ENCODE results near the gene MACROD1. TPM values are rescaled to one million over a fixed set of nuclear protein-coding genes. Genes with fewer than 3 reads are reported as not detected.
A peak's percentile ranks its signal among the peaks of the same experiment; 100 is the strongest.

The MACROD1 gene
- total RNA-seq, 1 donor from 2014 or later: 20.2 TPM

DNA sequence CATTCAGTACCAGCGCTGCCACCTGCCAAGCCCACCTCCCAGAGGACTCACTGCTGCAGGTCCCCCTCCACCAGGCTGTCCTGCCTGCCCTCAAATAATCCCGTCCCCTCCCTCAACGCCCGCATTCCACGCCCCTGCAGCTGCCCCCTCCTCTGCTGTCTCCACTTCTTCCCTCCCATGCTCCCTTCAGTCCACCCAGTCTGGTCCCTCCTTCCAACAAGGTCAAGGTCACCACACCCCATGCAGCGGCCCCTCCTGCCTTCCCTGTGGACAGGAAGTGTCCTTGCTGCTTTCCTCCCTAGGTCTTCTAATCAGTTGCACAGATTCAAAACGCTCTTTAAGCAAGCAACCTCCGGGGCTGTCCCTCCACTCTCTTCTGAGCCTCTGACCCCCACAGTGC, 12.1 kb downstream of the MACROD1 start:
- Mint-ChIP-seq H3K27me3 (ENCODE audit: insufficient read depth) (no peaks in the 10 kb centered on the region), H3K4me3 (no peak overlapping the region), H3K4me1 (ENCODE audit: low read depth) (no peaks in the 10 kb centered on the region), H3K9me3 (no peaks in the 10 kb centered on the region), H3K36me3 (ENCODE audit: low read depth) (no peaks in the 10 kb centered on the region), H3K27ac (no peak overlapping the region)
- no peak for DNase-seq (ENCODE audit: low spot score)
- intact Hi-C loops (cut with micrococcal nuclease): loop anchor here (1.0 kb wide), 3 partner anchors 31 to 316 kb away; no protein-coding TSS in a partner anchor

DNA sequence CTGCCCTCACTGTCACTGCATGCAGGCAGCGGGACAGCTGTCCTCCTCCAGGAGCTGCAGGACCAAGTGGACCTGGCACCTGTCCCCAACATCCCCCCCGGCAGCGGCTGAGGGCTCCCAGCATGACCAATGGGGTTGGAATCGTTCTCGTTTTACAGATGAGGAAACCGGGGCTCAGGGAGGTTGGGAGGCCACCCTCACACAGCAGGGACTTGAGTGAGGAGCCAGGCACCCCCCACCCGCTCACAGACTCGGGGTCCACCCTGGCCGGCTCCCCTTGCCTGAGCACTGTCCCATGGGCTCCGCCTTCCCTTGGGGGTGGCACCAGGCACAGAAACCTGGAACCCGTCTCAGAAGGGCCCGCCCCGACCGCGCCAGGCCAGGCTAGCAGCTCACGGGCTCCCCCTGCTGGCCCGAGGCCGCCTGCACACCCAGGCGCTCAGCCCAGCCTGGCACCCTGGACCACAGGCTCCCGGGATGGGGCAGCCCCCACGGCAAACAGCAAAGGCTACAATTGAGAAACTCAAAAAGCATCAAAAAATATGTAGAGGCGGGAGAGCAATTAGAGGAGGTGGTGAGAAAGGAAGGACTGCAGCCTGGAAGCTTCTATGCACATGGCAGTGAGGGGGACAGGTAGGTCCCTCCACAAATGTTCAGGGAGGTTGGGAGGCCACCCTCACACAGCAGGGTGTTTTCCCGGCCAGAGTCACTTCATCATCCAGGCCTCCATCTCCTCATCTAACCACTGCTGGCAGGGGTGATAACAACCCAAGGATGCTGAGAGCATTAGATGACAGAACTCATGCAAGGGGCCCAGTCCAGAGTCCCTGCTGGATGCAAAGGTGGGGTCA, 12.8 kb downstream of the MACROD1 start:
- Mint-ChIP-seq H3K27ac (no peak overlapping the region), H3K27me3 (ENCODE audit: insufficient read depth) (no peaks in the 10 kb centered on the region), H3K9me3 (no peaks in the 10 kb centered on the region), H3K4me1 (ENCODE audit: low read depth) (no peaks in the 10 kb centered on the region), H3K4me3 (no peak overlapping the region), H3K36me3 (ENCODE audit: low read depth) (no peaks in the 10 kb centered on the region)
- peak; percentile 72 for DNase-seq (ENCODE audit: low spot score)
- intact Hi-C loops (cut with micrococcal nuclease): loop anchor here (1.0 kb wide), 3 partner anchors 32 to 315 kb away; no protein-coding TSS in a partner anchor

DNA sequence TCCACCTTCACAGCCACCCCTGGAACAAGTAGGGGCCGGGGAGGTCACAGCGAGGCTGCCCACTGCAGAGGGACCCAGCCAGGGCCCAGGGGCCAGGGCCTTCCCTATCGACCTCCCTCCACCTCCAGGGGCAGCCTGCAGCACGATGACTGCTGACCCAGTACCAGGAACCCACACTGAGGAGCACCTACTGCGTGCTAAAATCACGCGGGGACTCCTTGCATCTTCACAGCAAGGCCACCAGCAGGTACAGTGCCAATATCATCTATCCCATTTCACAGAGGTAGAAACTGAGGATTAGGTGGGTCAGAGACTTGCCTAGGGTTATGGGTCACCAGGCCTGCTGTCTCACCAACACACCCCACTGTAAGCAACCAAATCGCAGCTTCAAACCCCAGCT, 14.6 kb downstream of the MACROD1 start:
- H3K36me3 Mint-ChIP-seq (ENCODE audit: low read depth): no peaks in the 10 kb centered on the region
- intact Hi-C loops (cut with micrococcal nuclease): no loop called here
- no peaks in the 10 kb centered on the region for H3K9me3 Mint-ChIP-seq
- no peak for DNase-seq (ENCODE audit: low spot score)
- no peak overlapping the region for H3K27ac Mint-ChIP-seq
- no peaks in the 10 kb centered on the region for H3K27me3 Mint-ChIP-seq (ENCODE audit: insufficient read depth)
- H3K4me1 Mint-ChIP-seq (ENCODE audit: low read depth): no peaks in the 10 kb centered on the region
- H3K4me3 Mint-ChIP-seq: no peak overlapping the region

DNA sequence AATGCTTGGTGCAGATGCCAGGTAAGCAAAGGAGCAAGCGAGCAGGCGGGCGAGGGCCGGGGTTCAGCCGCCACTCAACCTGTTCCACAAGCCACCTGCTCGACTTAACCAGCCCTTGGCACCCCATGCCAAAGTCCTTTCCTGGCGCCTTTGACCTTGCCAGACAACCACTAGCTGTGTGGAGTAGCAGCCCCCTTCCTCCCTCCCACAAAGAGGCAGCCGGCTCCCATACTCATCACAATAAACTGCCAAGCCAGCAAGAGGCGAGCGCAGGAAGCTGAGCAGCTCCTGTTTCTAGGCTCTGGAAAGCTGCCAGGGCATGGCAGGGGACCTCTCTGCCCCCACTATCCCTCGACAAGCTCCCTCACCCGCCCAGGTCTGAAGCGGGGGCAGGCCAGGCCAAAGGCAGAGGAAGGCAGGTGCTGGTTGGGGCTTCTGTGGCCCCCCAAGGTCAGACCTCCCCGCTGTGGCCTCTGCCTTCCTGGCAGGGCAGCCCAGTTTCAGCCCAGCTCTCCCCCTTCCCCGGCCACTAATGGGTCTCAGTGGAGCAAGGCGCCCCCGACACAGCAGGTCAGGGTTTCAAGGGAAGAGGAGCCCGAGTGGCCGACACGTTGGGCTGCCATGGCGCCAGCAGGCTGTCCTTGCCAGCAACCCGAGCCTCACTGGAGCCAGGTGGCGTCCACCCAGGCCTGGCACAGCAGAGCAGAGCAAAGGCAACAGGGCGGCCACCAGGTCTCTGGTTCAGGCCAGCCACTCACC, 15.3 kb downstream of the MACROD1 start:
- Mint-ChIP-seq H3K36me3 (ENCODE audit: low read depth) (no peaks in the 10 kb centered on the region), H3K4me1 (ENCODE audit: low read depth) (no peaks in the 10 kb centered on the region), H3K4me3 (no peak overlapping the region), H3K9me3 (no peaks in the 10 kb centered on the region), H3K27me3 (ENCODE audit: insufficient read depth) (no peaks in the 10 kb centered on the region), H3K27ac (no peak overlapping the region)
- DNase-seq (ENCODE audit: low spot score): no peak
- intact Hi-C loops (cut with micrococcal nuclease): no loop called here

DNA sequence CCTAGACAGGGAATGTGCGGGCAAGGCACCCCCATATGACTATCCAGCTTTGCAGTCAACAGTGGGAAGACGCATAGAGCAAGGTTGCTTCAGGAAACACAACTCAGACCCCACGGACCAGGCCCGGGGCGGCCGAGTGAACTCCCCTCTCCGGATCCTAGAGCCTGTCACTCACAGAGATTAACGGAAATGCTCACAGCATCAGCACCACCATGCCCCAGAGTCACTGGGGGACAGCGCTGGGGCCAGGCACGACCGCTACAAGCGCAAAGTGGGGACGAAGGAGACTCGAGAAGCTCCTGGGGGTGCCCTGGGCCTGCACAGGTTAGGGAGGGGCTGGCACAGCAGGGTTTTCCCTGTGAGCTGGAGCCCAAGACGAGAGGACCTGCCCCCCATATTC, 15.9 kb downstream of the MACROD1 start:
- DNase-seq (ENCODE audit: low spot score): no peak
- no peak overlapping the region for H3K27ac Mint-ChIP-seq
- H3K36me3 Mint-ChIP-seq (ENCODE audit: low read depth): no peaks in the 10 kb centered on the region
- no peaks in the 10 kb centered on the region for H3K4me1 Mint-ChIP-seq (ENCODE audit: low read depth)
- peaks cover 1% of the 10 kb centered on the region for H3K27me3 Mint-ChIP-seq (ENCODE audit: insufficient read depth)
- intact Hi-C loops (cut with micrococcal nuclease): no loop called here
- H3K4me3 Mint-ChIP-seq: no peak overlapping the region
- no peaks in the 10 kb centered on the region for H3K9me3 Mint-ChIP-seq

DNA sequence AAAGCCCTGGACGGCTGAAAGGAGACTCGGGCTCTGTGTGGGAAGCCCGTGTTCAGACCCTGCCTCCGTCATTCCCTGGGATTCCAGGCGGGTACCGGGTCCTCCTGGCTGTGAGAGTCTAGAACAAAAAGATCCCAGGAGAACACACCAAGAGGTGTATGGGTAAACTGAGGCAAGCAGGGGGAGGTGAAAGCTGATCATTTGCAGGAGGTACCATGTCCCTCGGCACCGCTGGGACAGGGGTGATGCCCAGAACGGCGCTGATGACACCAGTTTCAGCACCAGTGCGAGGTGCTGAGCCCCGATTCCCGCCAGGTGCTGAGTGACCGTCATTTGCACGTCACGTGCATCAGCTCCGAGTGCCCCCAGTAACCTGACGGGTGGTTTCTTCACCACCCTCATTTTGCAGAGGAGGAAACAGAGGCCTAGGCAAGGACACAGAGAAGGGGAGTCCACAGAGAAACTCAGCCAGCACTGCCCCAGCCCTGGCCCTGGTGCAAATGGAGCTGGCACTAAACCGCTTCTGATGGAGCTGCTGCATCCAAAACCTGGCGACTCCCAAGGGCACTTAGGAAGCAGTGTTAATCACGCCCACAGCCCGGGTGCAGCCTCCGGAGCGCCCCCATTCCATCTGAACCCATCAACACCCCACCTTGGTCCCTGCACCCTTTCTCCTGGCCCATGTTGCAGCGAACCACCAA, 16.8 kb downstream of the MACROD1 start:
- Mint-ChIP-seq H3K27ac (no peak overlapping the region), H3K4me1 (ENCODE audit: low read depth) (peaks cover 3% of the 10 kb centered on the region), H3K27me3 (ENCODE audit: insufficient read depth) (peaks cover 1% of the 10 kb centered on the region), H3K9me3 (no peaks in the 10 kb centered on the region), H3K4me3 (no peak overlapping the region), H3K36me3 (ENCODE audit: low read depth) (no peaks in the 10 kb centered on the region)
- intact Hi-C loops (cut with micrococcal nuclease): loop anchor here (1.0 kb wide), 3 partner anchors 149 to 381 kb away; partner anchors contain the start of gene ZFTA
- DNase-seq (ENCODE audit: low spot score): no peak

DNA sequence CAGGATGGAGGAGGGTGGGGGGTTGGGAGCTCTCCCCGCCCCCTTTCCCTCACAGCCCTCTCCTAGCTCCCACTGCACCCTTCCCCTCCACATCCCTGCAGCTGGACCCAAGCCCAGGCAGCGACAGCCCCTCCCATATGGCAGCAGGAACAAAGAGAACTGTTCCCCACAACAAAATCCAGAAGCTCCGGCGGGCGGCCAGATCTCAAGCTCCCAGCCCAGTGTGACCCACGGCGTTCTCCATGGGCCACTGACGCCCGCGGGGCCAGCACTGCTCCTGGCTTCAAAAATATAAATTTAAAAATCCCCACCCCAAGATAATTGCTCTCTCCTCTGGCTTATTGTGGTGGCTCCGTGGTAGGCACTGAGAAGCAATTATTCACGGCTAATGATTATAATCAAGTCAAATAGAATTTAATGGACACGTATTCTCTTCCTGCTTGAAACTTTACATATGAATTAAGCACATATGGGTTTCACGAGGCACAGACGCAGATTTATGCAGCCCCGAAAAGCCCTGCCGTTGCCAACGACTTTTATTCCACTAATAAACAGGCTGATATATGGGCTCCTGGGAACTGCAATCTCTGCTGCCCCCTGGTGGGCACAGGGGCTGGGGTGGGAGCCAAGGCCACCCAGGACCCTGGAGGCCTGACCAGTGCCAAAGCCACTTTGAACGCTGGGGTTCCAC, 17.5 kb downstream of the MACROD1 start:
- Mint-ChIP-seq H3K4me1 (ENCODE audit: low read depth) (peaks cover 9% of the 10 kb centered on the region), H3K4me3 (no peak overlapping the region), H3K9me3 (no peaks in the 10 kb centered on the region), H3K36me3 (ENCODE audit: low read depth) (no peaks in the 10 kb centered on the region), H3K27me3 (ENCODE audit: insufficient read depth) (peaks cover 1% of the 10 kb centered on the region), H3K27ac (no peak overlapping the region)
- peak; percentile 49 for DNase-seq (ENCODE audit: low spot score)
- intact Hi-C loops (cut with micrococcal nuclease): loop anchor here (1.0 kb wide), 3 partner anchors 148 to 380 kb away; partner anchors contain the start of gene ZFTA

DNA sequence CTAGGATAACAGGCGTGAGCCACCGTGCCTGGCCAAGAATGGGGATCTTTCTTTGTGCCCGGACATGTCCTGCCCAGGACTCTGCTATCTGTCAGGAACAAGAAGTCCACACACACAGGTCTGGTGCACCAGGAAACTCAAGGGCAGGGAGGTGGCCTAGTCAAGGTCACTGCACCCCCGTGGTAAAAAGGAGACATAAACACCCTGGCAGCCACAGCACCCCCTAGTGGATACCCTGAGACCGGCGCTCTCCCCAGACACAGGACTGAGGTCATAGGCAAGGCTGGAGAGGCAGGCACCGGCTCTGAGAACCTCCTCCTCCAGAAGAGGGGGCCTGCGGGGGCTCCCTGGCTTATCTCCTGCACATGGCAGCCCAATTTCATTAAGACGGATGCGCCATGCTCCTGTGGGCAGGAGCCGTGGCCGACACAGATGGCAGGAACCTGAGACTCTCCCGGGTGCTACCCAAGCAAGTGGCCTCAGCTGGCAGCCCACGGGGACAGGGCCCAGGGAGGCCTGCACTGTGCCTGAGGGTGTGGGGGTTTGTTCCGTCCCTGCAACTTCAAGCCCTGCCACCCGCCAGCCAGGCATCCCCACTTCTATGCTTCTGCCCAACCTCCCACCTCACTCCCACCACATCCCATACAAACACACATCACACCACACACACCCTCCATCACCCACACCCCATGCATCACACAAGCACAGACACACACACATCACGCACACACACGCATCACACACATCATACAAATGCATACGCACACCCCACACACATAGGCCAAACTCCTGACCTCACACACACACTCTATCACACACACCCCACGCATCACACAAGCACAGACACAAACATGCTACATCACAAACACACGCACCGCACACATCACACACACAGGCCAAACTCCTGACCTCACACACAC, 19.6 kb downstream of the MACROD1 start:
- intact Hi-C loops (cut with micrococcal nuclease): no loop called here
- H3K27ac Mint-ChIP-seq: peak overlapping the region; percentile 29
- DNase-seq (ENCODE audit: low spot score): peak; percentile 62

DNA sequence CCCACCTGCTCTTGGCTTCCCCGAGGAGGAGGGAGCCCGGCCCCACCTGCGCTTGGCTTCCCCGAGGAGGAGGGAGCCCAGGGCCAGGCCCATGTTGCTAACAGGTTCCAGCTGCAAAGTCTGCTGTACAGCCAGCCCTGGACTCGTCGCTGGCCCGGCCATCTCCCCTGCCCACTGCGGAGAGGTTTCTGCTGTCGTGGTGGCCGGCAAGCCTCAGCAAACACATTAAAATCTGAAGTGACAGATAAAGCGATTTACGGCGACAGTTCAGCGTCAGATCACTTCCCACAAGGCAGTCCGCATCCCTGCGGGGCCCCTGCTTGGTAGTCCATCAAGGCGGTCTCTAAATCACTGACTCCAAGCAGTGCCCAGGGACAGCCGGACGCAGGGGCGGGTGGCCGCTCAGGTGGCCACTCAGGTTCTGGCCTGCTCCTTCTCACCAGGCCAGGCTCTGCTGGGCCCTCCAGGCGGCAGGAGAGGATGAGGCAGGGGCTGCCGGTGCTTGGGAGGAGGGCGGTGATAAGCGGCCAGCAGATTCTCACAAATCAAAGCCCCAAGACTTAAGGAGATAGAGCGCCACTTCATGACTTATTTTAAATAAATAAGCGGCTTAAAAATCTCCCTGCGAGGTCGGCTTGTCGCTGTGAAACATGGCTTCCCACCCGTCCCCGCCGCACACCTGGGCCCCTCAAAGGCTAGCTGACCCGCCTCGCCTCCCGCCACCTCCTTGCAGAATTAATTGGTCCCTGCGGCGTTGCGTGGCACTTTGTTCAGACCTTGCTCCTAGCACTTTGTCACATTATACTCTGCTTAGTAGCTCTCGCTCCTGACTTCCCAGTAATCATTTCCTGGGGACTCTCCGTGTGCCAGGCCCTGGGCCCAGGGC, 21.1 kb downstream of the MACROD1 start:
- Mint-ChIP-seq H3K4me3 (no peak overlapping the region), H3K4me1 (ENCODE audit: low read depth) (peaks cover 9% of the 10 kb centered on the region), H3K9me3 (no peaks in the 10 kb centered on the region), H3K27me3 (ENCODE audit: insufficient read depth) (peaks cover 1% of the 10 kb centered on the region), H3K27ac (no peak overlapping the region), H3K36me3 (ENCODE audit: low read depth) (no peaks in the 10 kb centered on the region)
- DNase-seq (ENCODE audit: low spot score): no peak
- intact Hi-C loops (cut with micrococcal nuclease): no loop called here

More for the DNA sequence above, 19.6 kb downstream of the MACROD1 start:
- Mint-ChIP-seq H3K27me3 (ENCODE audit: insufficient read depth) (peaks cover 1% of the 10 kb centered on the region), H3K4me1 (ENCODE audit: low read depth) (peaks cover 9% of the 10 kb centered on the region), H3K4me3 (no peak overlapping the region), H3K9me3 (no peaks in the 10 kb centered on the region), H3K36me3 (ENCODE audit: low read depth) (no peaks in the 10 kb centered on the region)

DNA sequence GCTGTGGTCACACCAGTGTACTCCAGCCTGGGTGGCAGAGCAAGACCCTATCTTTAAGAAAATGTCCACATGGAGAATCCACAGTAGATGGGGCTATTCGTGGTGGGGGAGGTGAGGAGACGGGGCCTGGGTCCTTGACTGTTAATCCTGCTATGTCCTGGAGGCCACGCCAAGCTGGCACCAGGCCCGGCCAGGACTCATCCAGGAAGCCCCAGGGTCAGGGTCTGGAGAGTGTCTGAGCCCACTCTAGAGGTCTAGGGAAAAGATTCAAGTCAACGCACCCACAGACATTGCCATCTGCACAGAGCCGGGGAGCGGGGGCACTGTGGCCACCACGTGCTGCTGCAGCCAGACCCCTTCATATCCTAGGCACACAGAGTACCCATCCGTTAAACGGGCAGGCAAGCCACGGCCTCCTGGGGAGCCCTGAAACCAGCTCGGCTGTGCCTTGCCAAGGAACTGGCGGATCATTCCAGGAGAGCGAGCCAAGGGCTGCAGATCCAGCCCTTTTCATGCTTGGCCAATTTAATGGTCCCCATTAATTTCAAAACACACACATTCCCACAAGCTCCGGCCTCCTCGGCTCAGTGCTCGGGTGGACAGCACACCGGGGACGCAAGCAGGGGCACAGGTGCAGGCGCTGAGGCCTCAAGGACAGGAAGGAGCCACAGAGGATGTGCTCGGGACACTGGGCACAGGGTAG, 24.7 kb downstream of the MACROD1 start:
- no peaks in the 10 kb centered on the region for H3K9me3 Mint-ChIP-seq
- peaks cover 9% of the 10 kb centered on the region for H3K4me1 Mint-ChIP-seq (ENCODE audit: low read depth)
- no peak overlapping the region for H3K4me3 Mint-ChIP-seq
- H3K27ac Mint-ChIP-seq: no peak overlapping the region
- intact Hi-C loops (cut with micrococcal nuclease): no loop called here
- no peaks in the 10 kb centered on the region for H3K36me3 Mint-ChIP-seq (ENCODE audit: low read depth)
- H3K27me3 Mint-ChIP-seq (ENCODE audit: insufficient read depth): peaks cover 1% of the 10 kb centered on the region
- no peak for DNase-seq (ENCODE audit: low spot score)

All from activated T-helper 1 cell treated with anti-CD3 and anti-CD28 coated beads, Interleukin-12 subunit alpha, Interleukin-12 subunit beta, Interleukin-2, Interleukin-4 antibody, amounts not matched to agents 30 ng/mL and 10 ng/mL and 1 ng/mL, durations not matched to agents 14 hours and 24 hours and 36 hours (primary cell).